ENCODE measurements around the gene SLC10A1. TPM values are rescaled to one million over a fixed set of nuclear protein-coding genes. Genes with fewer than 3 reads are reported as not detected.

Gene SLC10A1
- total and polyA plus RNA-seq, 8 donors: not detected

- intact Hi-C loops (cut with DNase I; ENCODE audit: low total_unique reads): loop anchor here (5.0 kb wide), 2 partner anchors 125 to 145 kb away; no protein-coding TSS in a partner anchor
- no peak for TF ChIP-seq POLR2A (IDR thresholded peaks at IDR 0.05)
- TF ChIP-seq CTCF (IDR thresholded peaks at IDR 0.05): peak in 6 of 7 experiments; percentile 34 to 98 (median 95)
- TF ChIP-seq EP300 (IDR thresholded peaks at IDR 0.05): no peak
- peak in 1 of 3 donors; percentile 57 for TF ChIP-seq POLR2AphosphoS5 (IDR thresholded peaks at IDR 0.05)
- Histone ChIP-seq H3K27me3 (no peaks in the 10 kb centered on the region), H3K36me3 (no peaks in the 10 kb centered on the region), H3K9me3 (no peaks in the 10 kb centered on the region), H3K27ac (peak overlapping the region; percentile 39 to 78 (median 70)), H3K4me1 (peaks cover 0 to 25% (median 10%) of the 10 kb centered on the region in 4 donors), H3K4me3 (peak overlapping the region; percentile 37 to 51 (median 44))
- peak; percentile 84 to 92 for DNase-seq
- 4 to 18% (median 5%) methylated on average over 10 to 51 of the region's 51 CpGs for WGBS, 5 donors
Observed at GRCh38 chr14:69726761-69727511, 70.1 kb downstream of the SLC10A1 start.

Small RNA genes within 50 kb of the gene (small RNA-seq; reads per million reads assigned to genes)
- 0 reads per million in 4 donors for gene RF00614

Other genes starting within 250 kb of the SLC10A1 start
- gene CCDC177, start 222.4 kb downstream of the SLC10A1 start, total RNA-seq: under 1 TPM in 1 of 5 donors, not detected in 4; 0.18 TPM
- gene CCDC177, start 222.4 kb downstream of the SLC10A1 start, polyA plus RNA-seq: under 1 TPM in 2 of 3 donors, not detected in 1; 0.03 to 0.25 TPM
- gene SUSD6, start 185.6 kb downstream of the SLC10A1 start, total RNA-seq: 10 to 100 TPM; 23.7 to 39.0 (median 31.9) TPM
- 10 to 100 TPM in 1 of 3 donors, 1 to 10 TPM in 2; 4.9 to 10.3 (median 7.0) TPM for gene SUSD6, start 185.6 kb downstream of the SLC10A1 start, polyA plus RNA-seq
- 100 to 1,000 TPM; 190 to 540 (median 394) TPM for gene SRSF5, start 30.1 kb downstream of the SLC10A1 start, total RNA-seq
- 100 to 1,000 TPM; 141 to 314 (median 216) TPM for gene SRSF5, start 30.1 kb downstream of the SLC10A1 start, polyA plus RNA-seq
- gene SMOC1, start 82.2 kb upstream of the SLC10A1 start, total RNA-seq: 1 to 10 TPM in 3 of 5 donors, not detected in 2; 2.2 to 3.3 (median 2.8) TPM
- gene SMOC1, start 82.2 kb upstream of the SLC10A1 start, polyA plus RNA-seq: 1 to 10 TPM; 1.2 to 2.0 (median 1.5) TPM

Measured in stomach (tissue), 9 donors.